CD4-positive, alpha-beta memory T cell (primary cell): ENCODE data around the gene GTF2E1. TPM values are rescaled to one million over a fixed set of nuclear protein-coding genes. Genes with fewer than 3 reads are reported as not detected.
"Not testable (repeated sequence)": the region's sequence is repeated elsewhere in the genome, so short reads cannot be mapped to it uniquely, and the experiment has no call there.

Experiments
- CTCF ChIA-PET: fragments of 350-600 bp; sonication (Branson Sonifier 250); formaldehyde crosslinking; loops from one replicate; lab custom pipeline; 2021; ENCODE audit warnings: inconsistent platforms; ENCODE audit not compliant: partially characterized antibody; lab: Charles Lee
- POLR2A ChIA-PET: fragments of 350-600 bp; sonication (Branson Sonifier 250); formaldehyde crosslinking; loops from one replicate; lab custom pipeline; 2021; ENCODE audit not compliant: partially characterized antibody; lab: Charles Lee
- DNase-seq, 5 donors: peaks; one replicate each; pipeline versions ENCODE4 v3.0.0 to v3.0.0-alpha.2; 2020 to 2022; ENCODE audit warnings: mixed read lengths in 1 of 5
- H3K27ac ChIP-seq: one replicate; pipeline ENCODE4 v1.7.0; 2013; ENCODE audit warnings: low read depth, low read length
- H3K27me3 ChIP-seq: 2 replicates; pipeline ENCODE4 v1.7.0; 2013; ENCODE audit warnings: mild to moderate bottlenecking, low read length, moderate library complexity; ENCODE audit not compliant: insufficient read depth
- H3K36me3 ChIP-seq: 2 replicates; pipeline ENCODE4 v1.7.0; 2013; ENCODE audit warnings: mild to moderate bottlenecking, low read length, moderate library complexity; ENCODE audit not compliant: insufficient read depth
- H3K4me1 ChIP-seq: 2 replicates; pipeline ENCODE4 v1.7.0; 2013; ENCODE audit warnings: mild to moderate bottlenecking, low read length, moderate library complexity; ENCODE audit not compliant: insufficient read depth
- H3K4me3 ChIP-seq, 2 donors: one replicate each; pipeline ENCODE4 v1.7.0; 2013; ENCODE audit warnings: low read length in 2 of 2, mild to moderate bottlenecking in 1 of 2
- H3K9me3 ChIP-seq, 2 donors: one replicate each; pipeline ENCODE4 v1.7.0; 2013; ENCODE audit warnings: low read length in 2 of 2, control low read depth in 1 of 2; ENCODE audit not compliant: control insufficient read depth in 1 of 2
- H3K27ac Mint-ChIP-seq, 7 donors: one replicate each; pipeline ENCODE4 v1.8.0; 2020 to 2021; ENCODE audit warnings: mixed read lengths in 7 of 7, mild to moderate bottlenecking in 6 of 7, inconsistent platforms in 3 of 7, moderate library complexity in 3 of 7
- H3K27me3 Mint-ChIP-seq, 2 donors: one replicate each; pipeline ENCODE4 v1.8.0; 2020 to 2021; ENCODE audit warnings: mixed read lengths in 2 of 2
- H3K36me3 Mint-ChIP-seq, 2 donors: one replicate each; pipeline ENCODE4 v1.8.0; 2020 to 2021; ENCODE audit warnings: mixed read lengths in 2 of 2, inconsistent platforms in 1 of 2, mild to moderate bottlenecking in 1 of 2
- H3K4me1 Mint-ChIP-seq, 4 donors: one replicate each; pipeline ENCODE4 v1.8.0; 2020 to 2021; ENCODE audit warnings: mixed read lengths in 4 of 4, mild to moderate bottlenecking in 1 of 4
- H3K4me3 Mint-ChIP-seq, 8 donors: one replicate each; pipeline ENCODE4 v1.8.0; 2020 to 2021; ENCODE audit warnings: mixed read lengths in 8 of 8, mild to moderate bottlenecking in 7 of 8, moderate library complexity in 6 of 8, inconsistent platforms in 3 of 8
- H3K9me3 Mint-ChIP-seq, 8 donors: one replicate each; pipeline ENCODE4 v1.8.0; 2020 to 2021; ENCODE audit warnings: mixed read lengths in 8 of 8, mild to moderate bottlenecking in 5 of 8, inconsistent platforms in 3 of 8, moderate library complexity in 1 of 8
- intact Hi-C: fragments of 100-400 bp; cut with micrococcal nuclease; formaldehyde crosslinking; loops from one replicate; pipeline ENCODE4 v1.15.1; 2023
- polyA plus RNA-seq, 2 donors: library from polyadenylated mRNA; unstranded; fragments of 300-500 nt; fragmentation: Illumina TruSeq; gene quantifications; one replicate each; pipeline ENCODE4 v1.2.3, GENCODE V29; 2021
- total RNA-seq, 2 experiments: library from RNA; stranded (reverse); gene quantifications; one replicate each; pipeline ENCODE4 v1.2.3, GENCODE V29; 2021

The GTF2E1 gene
- total and polyA plus RNA-seq, 4 experiments from 2014 or later = 15.3 to 30.2 (median 23.0) TPM

DNA sequence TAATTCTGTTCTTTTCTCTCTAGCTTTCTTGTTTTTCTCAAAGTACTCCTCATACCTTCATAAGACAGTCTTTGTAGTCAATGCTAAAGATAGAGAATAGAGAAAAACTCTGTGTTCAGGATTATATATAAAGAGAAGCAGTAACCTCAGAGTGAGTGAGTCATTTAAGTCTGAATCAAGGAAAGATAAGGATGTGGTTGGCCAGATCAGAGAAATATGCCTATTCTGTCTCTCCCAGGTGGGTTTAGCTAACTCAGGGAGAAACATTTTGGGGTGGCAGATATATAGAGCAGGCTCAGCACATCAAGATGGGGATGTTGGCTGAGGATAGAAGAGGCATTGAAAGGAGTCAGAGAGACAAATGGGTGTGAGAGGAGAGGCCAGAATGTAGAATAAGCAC is 31.4 kb downstream of the GTF2E1 start:
- CTCF ChIA-PET = interaction anchor here (1.2 to 1.5 kb wide), 2 partner anchors 75 to 213 kb away, joined by 3 to 4 read pairs; no protein-coding TSS in a partner anchor
- POLR2A ChIA-PET = interaction anchor here (1.5 kb wide), 1 partner anchor 177 kb away, joined by 3 read pairs; no protein-coding TSS in a partner anchor
- no peak overlapping the region for H3K4me3 Mint-ChIP-seq
- H3K36me3 Mint-ChIP-seq = peaks cover 16 to 36% of the 10 kb centered on the region in 2 donors
- no peak overlapping the region for H3K27ac ChIP-seq
- H3K4me3 ChIP-seq = no peak overlapping the region
- H3K27ac Mint-ChIP-seq = no peak overlapping the region
- no peaks in the 10 kb centered on the region for H3K27me3 Mint-ChIP-seq
- H3K4me1 ChIP-seq = no peaks in the 10 kb centered on the region
- no peaks in the 10 kb centered on the region for H3K9me3 ChIP-seq
- intact Hi-C loops = no loop called here
- H3K27me3 ChIP-seq = no peaks in the 10 kb centered on the region
- H3K4me1 Mint-ChIP-seq = peaks cover 9 to 15% (median 14%) of the 10 kb centered on the region in 4 donors
- no peak for DNase-seq
- H3K9me3 Mint-ChIP-seq = no peaks in the 10 kb centered on the region
- H3K36me3 ChIP-seq = peaks cover 18% of the 10 kb centered on the region

- no peaks in the 10 kb centered on the region for H3K9me3 Mint-ChIP-seq
- no peak overlapping the region for H3K4me3 ChIP-seq
- DNase-seq = no peak
- no peak overlapping the region for H3K27ac ChIP-seq
- H3K4me1 Mint-ChIP-seq = peaks cover 3 to 12% (median 5%) of the 10 kb centered on the region in 4 donors
- H3K4me3 Mint-ChIP-seq = no peak overlapping the region
- no peaks in the 10 kb centered on the region for H3K9me3 ChIP-seq
- ChIA-PET CTCF (interaction anchor here (1.3 kb wide), 1 partner anchor 20 kb away, joined by 8 read pairs; no protein-coding TSS in a partner anchor), POLR2A (no interaction called here)
- no peak overlapping the region for H3K27ac Mint-ChIP-seq
- H3K27me3 Mint-ChIP-seq = no peaks in the 10 kb centered on the region
- no peaks in the 10 kb centered on the region for H3K4me1 ChIP-seq
- peaks cover 16% of the 10 kb centered on the region for H3K36me3 ChIP-seq
- intact Hi-C loops = no loop called here
- H3K36me3 Mint-ChIP-seq = peaks cover 18 to 44% of the 10 kb centered on the region in 2 donors
- H3K27me3 ChIP-seq = no peaks in the 10 kb centered on the region
Observed at GRCh38 chr3:120775411-120775810, 32.9 kb downstream of the GTF2E1 start.

GRCh38 chr3:120778776-120779175 is 36.2 kb downstream of the GTF2E1 start:
- no peak overlapping the region for H3K4me3 ChIP-seq
- Mint-ChIP-seq H3K4me1 (peaks cover 0 to 2% (median 0%) of the 10 kb centered on the region in 4 donors), H3K9me3 (no peaks in the 10 kb centered on the region), H3K27ac (peak overlapping the region in 1 of 7 donors; percentile 7), H3K36me3 (peaks cover 19 to 44% of the 10 kb centered on the region in 2 donors), H3K27me3 (no peaks in the 10 kb centered on the region), H3K4me3 (no peak overlapping the region)
- peaks cover 13% of the 10 kb centered on the region for H3K36me3 ChIP-seq
- ChIA-PET POLR2A (no interaction called here), CTCF (interaction anchor here (2.0 to 4.9 kb wide), 2 partner anchors 16 to 220 kb away, joined by 7 to 18 read pairs; no protein-coding TSS in a partner anchor)
- no peaks in the 10 kb centered on the region for H3K9me3 ChIP-seq
- intact Hi-C loops = no loop called here
- no peaks in the 10 kb centered on the region for H3K27me3 ChIP-seq
- no peak for DNase-seq
- H3K27ac ChIP-seq = no peak overlapping the region
- H3K4me1 ChIP-seq = no peaks in the 10 kb centered on the region

GRCh38 chr3:120780977-120781376 is 38.4 kb downstream of the GTF2E1 start:
- H3K9me3 ChIP-seq = no peaks in the 10 kb centered on the region
- intact Hi-C loops = no loop called here
- H3K36me3 ChIP-seq = peaks cover 13% of the 10 kb centered on the region
- Mint-ChIP-seq H3K27ac (peak overlapping the region in 1 of 7 donors; percentile 84), H3K9me3 (no peaks in the 10 kb centered on the region), H3K4me1 (peaks cover 0 to 2% (median 0%) of the 10 kb centered on the region in 4 donors), H3K36me3 (peaks cover 24 to 44% of the 10 kb centered on the region in 2 donors), H3K4me3 (no peak overlapping the region), H3K27me3 (no peaks in the 10 kb centered on the region)
- no peak overlapping the region for H3K27ac ChIP-seq
- CTCF ChIA-PET = interaction anchor here (2.0 to 4.9 kb wide), 2 partner anchors 14 to 222 kb away, joined by 7 to 18 read pairs; no protein-coding TSS in a partner anchor
- no peaks in the 10 kb centered on the region for H3K27me3 ChIP-seq
- H3K4me3 ChIP-seq = no peak overlapping the region
- no peak for DNase-seq
- POLR2A ChIA-PET = no interaction called here
- H3K4me1 ChIP-seq = no peaks in the 10 kb centered on the region

DNA sequence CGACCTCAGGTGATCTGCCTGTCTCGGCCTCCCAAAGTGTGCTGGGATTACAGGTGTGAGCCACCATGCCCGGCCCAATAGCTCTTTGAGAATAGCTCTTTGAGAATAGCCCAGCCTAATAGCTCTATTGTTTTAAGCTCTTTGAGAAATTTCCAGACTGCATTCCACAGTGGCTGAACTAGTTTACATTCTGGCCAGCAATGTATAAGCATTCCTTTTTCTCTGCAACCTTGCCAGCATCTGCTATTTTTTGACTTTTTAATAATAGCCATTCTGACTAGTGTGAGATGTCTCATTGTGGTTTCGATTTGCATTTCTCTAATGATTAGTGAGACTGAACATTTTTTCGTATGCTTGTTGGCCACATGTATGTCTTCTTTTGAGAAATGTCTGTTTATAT is 43.3 kb downstream of the GTF2E1 start:
- H3K4me1 Mint-ChIP-seq, H3K4me3 Mint-ChIP-seq, H3K4me3 ChIP-seq, DNase-seq, intact Hi-C loops, POLR2A ChIA-PET, H3K4me1 ChIP-seq, H3K27ac Mint-ChIP-seq, H3K36me3 ChIP-seq, H3K27me3 Mint-ChIP-seq, H3K9me3 Mint-ChIP-seq, H3K9me3 ChIP-seq, H3K27me3 ChIP-seq, H3K27ac ChIP-seq: not testable (repeated sequence)
- peaks cover 12 to 13% of the 10 kb centered on the region in 2 donors for H3K36me3 Mint-ChIP-seq
- CTCF ChIA-PET = interaction anchor here (1.0 kb wide), 1 partner anchor 227 kb away, joined by 4 read pairs; no protein-coding TSS in a partner anchor

GRCh38 chr3:120791010-120791409 is 48.5 kb downstream of the GTF2E1 start:
- intact Hi-C loops = no loop called here
- Histone ChIP-seq H3K9me3 (no peaks in the 10 kb centered on the region), H3K27me3 (no peaks in the 10 kb centered on the region), H3K36me3 (no peaks in the 10 kb centered on the region), H3K4me3 (no peak overlapping the region), H3K4me1 (no peaks in the 10 kb centered on the region), H3K27ac (no peak overlapping the region)
- Mint-ChIP-seq H3K9me3 (no peaks in the 10 kb centered on the region), H3K27ac (no peak overlapping the region), H3K4me1 (peaks cover 0 to 12% (median 4%) of the 10 kb centered on the region in 4 donors), H3K36me3 (no peaks in the 10 kb centered on the region), H3K4me3 (no peak overlapping the region), H3K27me3 (no peaks in the 10 kb centered on the region)
- CTCF ChIA-PET = interaction anchor here (9.6 kb wide), 1 partner anchor 232 kb away, joined by 294 read pairs; no protein-coding TSS in a partner anchor
- POLR2A ChIA-PET = no interaction called here
- no peak for DNase-seq

DNA sequence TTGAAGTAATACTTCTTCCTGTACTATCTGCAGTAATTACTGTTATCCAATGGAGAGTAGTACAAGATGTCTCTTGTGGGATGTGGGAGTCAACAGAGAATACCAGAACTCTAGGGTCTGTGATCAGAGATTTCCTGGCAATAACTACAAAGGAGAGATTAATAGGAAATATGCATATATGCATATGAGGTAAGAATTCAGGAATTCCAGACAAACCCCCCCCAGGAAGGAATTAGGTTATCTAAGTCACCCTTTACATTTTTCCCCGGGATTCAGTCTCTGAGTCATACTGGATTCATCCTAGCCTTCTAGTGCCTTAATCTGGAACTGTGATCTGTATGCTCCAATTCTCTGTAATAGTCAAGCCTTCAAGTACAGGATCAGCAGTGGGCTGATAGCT is 49.4 kb downstream of the GTF2E1 start:
- peak overlapping the region in 1 of 7 donors; percentile 43 for H3K27ac Mint-ChIP-seq
- peaks cover 0 to 12% (median 4%) of the 10 kb centered on the region in 4 donors for H3K4me1 Mint-ChIP-seq
- H3K27me3 Mint-ChIP-seq = peaks cover 0 to under 1% of the 10 kb centered on the region in 2 donors
- POLR2A ChIA-PET = interaction anchor here (2.3 kb wide), 1 partner anchor 196 kb away, joined by 6 read pairs; the partner anchor contains the start of gene NDUFB4
- H3K9me3 ChIP-seq = no peaks in the 10 kb centered on the region
- no peaks in the 10 kb centered on the region for H3K4me1 ChIP-seq
- no peaks in the 10 kb centered on the region for H3K36me3 Mint-ChIP-seq
- no peaks in the 10 kb centered on the region for H3K9me3 Mint-ChIP-seq
- H3K4me3 ChIP-seq = no peak overlapping the region
- H3K27ac ChIP-seq = no peak overlapping the region
- CTCF ChIA-PET = interaction anchor here (1.7 to 9.6 kb wide), 2 partner anchors 23 to 233 kb away, joined by 5 to 294 read pairs; no protein-coding TSS in a partner anchor
- intact Hi-C loops = no loop called here
- no peaks in the 10 kb centered on the region for H3K27me3 ChIP-seq
- no peak overlapping the region for H3K4me3 Mint-ChIP-seq
- H3K36me3 ChIP-seq = no peaks in the 10 kb centered on the region
- DNase-seq = no peak
